Keratinocyte (primary cell): ENCODE data around the gene TTR.

Experiments
- EZH2 ChIP-seq: IDR thresholded peaks from one replicate; pipeline ENCODE4 v1.6.1; 2012; ENCODE audit warnings: inconsistent platforms, mild to moderate bottlenecking, low read length, moderate library complexity
- TF ChIP-seq, protein P1 (sequence below), 3 experiments: IDR thresholded peaks in 1 of 3; conservative IDR thresholded peaks in 1 of 3; optimal IDR thresholded peaks in 1 of 3; 2 replicates in 2 of 3; 3 replicates in 1 of 3; pipeline versions ENCODE3 to v1.5.1; 2011; ENCODE audit warnings: low read length in 3 of 3, mild to moderate bottlenecking in 3 of 3, moderate library complexity in 2 of 3, control low read depth in 1 of 3, inconsistent platforms in 1 of 3; ENCODE audit not compliant: insufficient read depth in 2 of 3; ENCODE audit errors: extremely low read depth in 1 of 3

- TF ChIP-seq, protein P1, sequence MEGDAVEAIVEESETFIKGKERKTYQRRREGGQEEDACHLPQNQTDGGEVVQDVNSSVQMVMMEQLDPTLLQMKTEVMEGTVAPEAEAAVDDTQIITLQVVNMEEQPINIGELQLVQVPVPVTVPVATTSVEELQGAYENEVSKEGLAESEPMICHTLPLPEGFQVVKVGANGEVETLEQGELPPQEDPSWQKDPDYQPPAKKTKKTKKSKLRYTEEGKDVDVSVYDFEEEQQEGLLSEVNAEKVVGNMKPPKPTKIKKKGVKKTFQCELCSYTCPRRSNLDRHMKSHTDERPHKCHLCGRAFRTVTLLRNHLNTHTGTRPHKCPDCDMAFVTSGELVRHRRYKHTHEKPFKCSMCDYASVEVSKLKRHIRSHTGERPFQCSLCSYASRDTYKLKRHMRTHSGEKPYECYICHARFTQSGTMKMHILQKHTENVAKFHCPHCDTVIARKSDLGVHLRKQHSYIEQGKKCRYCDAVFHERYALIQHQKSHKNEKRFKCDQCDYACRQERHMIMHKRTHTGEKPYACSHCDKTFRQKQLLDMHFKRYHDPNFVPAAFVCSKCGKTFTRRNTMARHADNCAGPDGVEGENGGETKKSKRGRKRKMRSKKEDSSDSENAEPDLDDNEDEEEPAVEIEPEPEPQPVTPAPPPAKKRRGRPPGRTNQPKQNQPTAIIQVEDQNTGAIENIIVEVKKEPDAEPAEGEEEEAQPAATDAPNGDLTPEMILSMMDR (optimal IDR thresholded peaks at IDR 0.05 in 1 of 3, IDR thresholded peaks at IDR 0.05 in 1 of 3, conservative IDR thresholded peaks at IDR 0.05 in 1 of 3; ENCODE audit: extremely low read depth in 1 of 3, insufficient read depth in 2 of 3, low read length in 3 of 3): peak in 2 of 3 experiments; percentile 25 to 27
- TF ChIP-seq EZH2: no peak
These were observed 37.9 kb upstream of the TTR start for GRCh38 chr18:31553800-31554199.
